ENCODE results near the gene EIF3M.

EIF3M gene

DNA sequence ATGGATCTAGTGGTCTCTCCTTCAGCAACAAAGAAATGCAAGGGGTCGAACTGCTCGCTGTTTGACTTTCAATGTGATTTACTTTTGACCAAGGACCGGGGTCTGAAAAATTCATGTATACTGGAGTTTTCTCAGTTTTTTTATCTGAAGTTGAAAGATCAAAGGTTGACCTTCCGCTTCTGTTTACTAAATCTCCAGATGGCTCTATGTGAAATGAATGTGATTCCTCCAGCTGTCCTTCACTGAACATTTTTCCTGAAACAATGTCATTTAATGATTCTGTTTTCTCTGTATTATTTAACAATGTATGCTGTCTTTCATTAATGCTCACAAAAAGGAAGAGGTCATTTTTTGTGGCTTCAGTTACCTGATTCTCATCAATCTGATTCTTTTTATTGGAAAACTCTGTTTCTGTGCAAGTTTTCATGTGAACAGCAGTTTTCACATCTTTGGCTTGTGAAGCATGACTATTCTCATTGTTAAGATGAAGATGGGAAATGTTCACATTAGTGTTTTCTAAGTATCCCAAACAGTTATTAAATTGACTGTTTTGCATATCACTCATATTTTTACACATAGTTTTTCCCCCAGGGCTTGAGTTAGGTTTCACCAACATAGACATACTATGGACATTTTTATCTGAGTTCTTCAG, 30.0 kb downstream of the EIF3M start:
- no peaks in the 10 kb centered on the region for H3K9me3 Mint-ChIP-seq
- H3K4me3 Mint-ChIP-seq: no peak overlapping the region
- no peak for DNase-seq (ENCODE audit: low spot score)
- no peaks in the 10 kb centered on the region for H3K4me1 Mint-ChIP-seq (ENCODE audit: low read depth)
- H3K27ac Mint-ChIP-seq: no peak overlapping the region
- peaks cover 11% of the 10 kb centered on the region for H3K36me3 Mint-ChIP-seq (ENCODE audit: low read depth)
- no peaks in the 10 kb centered on the region for H3K27me3 Mint-ChIP-seq (ENCODE audit: low read depth)

- no peak for DNase-seq (ENCODE audit: low spot score)
- Mint-ChIP-seq H3K36me3 (ENCODE audit: low read depth) (peaks cover 1% of the 10 kb centered on the region), H3K4me3 (no peak overlapping the region), H3K27me3 (ENCODE audit: low read depth) (no peaks in the 10 kb centered on the region), H3K9me3 (no peaks in the 10 kb centered on the region), H3K4me1 (ENCODE audit: low read depth) (no peaks in the 10 kb centered on the region), H3K27ac (no peak overlapping the region)
Observed at GRCh38 chr11:32615422-32615821, 31.8 kb downstream of the EIF3M start.

DNA sequence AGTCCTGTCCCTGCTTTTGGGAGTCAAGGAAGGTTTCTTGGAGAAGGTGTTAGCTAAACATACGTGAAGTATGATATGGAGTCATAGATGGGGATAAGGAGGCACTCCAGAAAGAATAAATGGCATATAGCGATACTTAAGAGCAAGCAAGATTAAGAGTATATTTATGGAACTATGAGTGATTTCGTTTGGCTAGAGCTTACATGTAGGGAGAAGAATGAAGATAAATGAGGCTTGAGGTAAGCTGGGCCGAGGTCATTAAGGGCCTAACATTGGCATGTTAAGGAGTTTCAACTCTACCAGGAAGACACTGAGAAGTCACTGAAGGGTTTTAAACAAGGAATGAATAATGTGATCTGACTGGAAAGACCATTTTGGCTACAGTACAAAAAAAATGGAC, 33.3 kb downstream of the EIF3M start:
- H3K27ac Mint-ChIP-seq: no peak overlapping the region
- H3K27me3 Mint-ChIP-seq (ENCODE audit: low read depth): no peaks in the 10 kb centered on the region
- no peaks in the 10 kb centered on the region for H3K9me3 Mint-ChIP-seq
- H3K36me3 Mint-ChIP-seq (ENCODE audit: low read depth): no peaks in the 10 kb centered on the region
- H3K4me1 Mint-ChIP-seq (ENCODE audit: low read depth): no peaks in the 10 kb centered on the region
- no peak overlapping the region for H3K4me3 Mint-ChIP-seq
- no peak for DNase-seq (ENCODE audit: low spot score)

- no peak for DNase-seq (ENCODE audit: low spot score)
- Mint-ChIP-seq H3K4me1 (ENCODE audit: low read depth) (no peaks in the 10 kb centered on the region), H3K36me3 (ENCODE audit: low read depth) (no peaks in the 10 kb centered on the region), H3K27ac (no peak overlapping the region), H3K27me3 (ENCODE audit: low read depth) (peaks cover 11% of the 10 kb centered on the region), H3K9me3 (no peaks in the 10 kb centered on the region), H3K4me3 (no peak overlapping the region)
Observed at GRCh38 chr11:32630844-32631243, 47.2 kb downstream of the EIF3M start.

DNA sequence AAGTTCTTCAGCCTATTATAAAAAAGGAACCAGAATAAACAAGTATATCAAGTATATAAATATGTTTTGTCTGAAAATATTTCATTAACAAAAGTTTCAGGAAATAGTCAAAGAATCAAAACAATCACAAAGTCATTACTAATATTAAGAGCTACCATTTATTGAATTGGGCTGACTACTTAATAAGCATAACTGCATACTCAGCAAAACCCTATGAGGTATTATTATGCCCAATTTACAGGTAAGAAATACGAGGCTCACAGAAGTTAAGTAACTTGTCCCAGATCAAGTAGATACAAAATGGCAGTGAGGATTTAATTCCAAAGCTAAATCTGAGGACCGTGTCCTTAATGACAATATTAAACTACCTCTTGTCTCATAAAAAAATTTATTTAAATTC, 52.2 kb downstream of the EIF3M start:
- no peak overlapping the region for H3K4me3 Mint-ChIP-seq
- H3K36me3 Mint-ChIP-seq (ENCODE audit: low read depth): no peaks in the 10 kb centered on the region
- peaks cover 14% of the 10 kb centered on the region for H3K27me3 Mint-ChIP-seq (ENCODE audit: low read depth)
- no peaks in the 10 kb centered on the region for H3K9me3 Mint-ChIP-seq
- H3K4me1 Mint-ChIP-seq (ENCODE audit: low read depth): no peaks in the 10 kb centered on the region
- DNase-seq (ENCODE audit: low spot score): no peak
- H3K27ac Mint-ChIP-seq: no peak overlapping the region

GRCh38 chr11:32641361-32641760, 57.7 kb downstream of the EIF3M start:
- no peak overlapping the region for H3K27ac Mint-ChIP-seq
- peaks cover 4% of the 10 kb centered on the region for H3K27me3 Mint-ChIP-seq (ENCODE audit: low read depth)
- H3K9me3 Mint-ChIP-seq: no peaks in the 10 kb centered on the region
- no peak for DNase-seq (ENCODE audit: low spot score)
- H3K4me1 Mint-ChIP-seq (ENCODE audit: low read depth): no peaks in the 10 kb centered on the region
- H3K36me3 Mint-ChIP-seq (ENCODE audit: low read depth): no peaks in the 10 kb centered on the region
- no peak overlapping the region for H3K4me3 Mint-ChIP-seq

DNA sequence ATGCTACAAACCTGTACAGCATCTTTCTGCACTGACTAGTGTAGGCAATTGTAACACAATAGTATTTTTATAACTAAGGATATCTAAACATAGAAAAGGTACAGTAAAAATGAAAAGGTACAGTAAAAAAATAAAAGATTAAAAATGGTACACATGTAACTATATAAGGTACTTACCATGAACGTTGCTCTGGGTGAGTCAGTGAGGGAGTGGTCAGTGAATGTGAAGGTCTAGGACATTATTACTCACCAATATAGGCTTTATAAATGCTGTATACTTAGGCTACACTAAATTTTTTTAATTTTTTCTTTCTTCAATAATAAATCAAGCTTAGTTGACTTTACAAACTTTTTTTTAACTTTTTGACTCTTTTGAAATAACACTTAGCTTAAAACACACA, 59.9 kb downstream of the EIF3M start:
- Mint-ChIP-seq H3K36me3 (ENCODE audit: low read depth) (no peaks in the 10 kb centered on the region), H3K9me3 (no peaks in the 10 kb centered on the region), H3K27ac (no peak overlapping the region), H3K27me3 (ENCODE audit: low read depth) (peaks cover 3% of the 10 kb centered on the region), H3K4me1 (ENCODE audit: low read depth) (no peaks in the 10 kb centered on the region), H3K4me3 (no peak overlapping the region)
- no peak for DNase-seq (ENCODE audit: low spot score)
